ENCODE results near the gene AOC2. TPM values are rescaled to one million over a fixed set of nuclear protein-coding genes. Genes with fewer than 3 reads are reported as not detected.
A peak's percentile ranks its signal among the peaks of the same experiment; 100 is the strongest.

AOC2 gene
- total RNA-seq, 1 donor from 2014 or later, result 5.0 TPM

- Histone ChIP-seq H3K27ac (ENCODE audit: low read depth, low read length) (peak overlapping the region; percentile 65), H3K4me1 (ENCODE audit: insufficient read depth, low read length) (peaks cover 16% of the 10 kb centered on the region), H3K4me3 (ENCODE audit: insufficient read depth, low read depth, low read length) (peak overlapping the region; percentile 97), H4K20me1 (ENCODE audit: insufficient read depth, low read length) (no peaks in the 10 kb centered on the region), H3K79me2 (ENCODE audit: insufficient read depth, low read length) (peaks cover 14% of the 10 kb centered on the region), H3K9me3 (ENCODE audit: insufficient read depth, low read depth, low read length) (no peaks in the 10 kb centered on the region), H3K36me3 (ENCODE audit: insufficient read depth, low read length) (peaks cover 3% of the 10 kb centered on the region), H3K27me3 (ENCODE audit: insufficient read depth, low read length) (peaks cover 3% of the 10 kb centered on the region), H2AFZ (ENCODE audit: low read depth, low read length) (peak overlapping the region; percentile 95), H3K9ac (ENCODE audit: low read length) (peak overlapping the region; percentile 91), H3K4me2 (ENCODE audit: low read length) (peak overlapping the region; percentile 89)
- Mint-ChIP-seq H3K4me1 (ENCODE audit: low read depth, unreplicated experiment) (peaks cover 7% of the 10 kb centered on the region), H3K27me3 (ENCODE audit: low read depth, unreplicated experiment) (no peaks in the 10 kb centered on the region), H3K4me3 (ENCODE audit: unreplicated experiment) (peak overlapping the region; percentile 94), H3K9me3 (ENCODE audit: unreplicated experiment) (no peaks in the 10 kb centered on the region), H3K36me3 (ENCODE audit: low read depth, unreplicated experiment) (peaks cover 13% of the 10 kb centered on the region), H3K27ac (ENCODE audit: unreplicated experiment) (peak overlapping the region; percentile 84)
- no peak for FAIRE-seq
- TF ChIP-seq CTCF (IDR thresholded peaks at IDR 0.05; ENCODE audit: insufficient read depth, low read depth, low read length), result no peak
- no peak for DNase-seq (ENCODE audit: low read depth)
These were observed 46.4 kb upstream of the AOC2 start for GRCh38 chr17:42798011-42798382.

GRCh38 chr17:42798383-42799380 lies 45.7 kb upstream of the AOC2 start, which contains the start of the genes CNTD1 and COA3:
TSS of gene CNTD1 (plus strand) at chr17:42798861. CDS start at chr17:42799068, 207 bp downstream.
TSS of gene COA3 (minus strand) at chr17:42798704. CDS start at chr17:42798681, 23 bp downstream.
- peaks cover 3% of the 10 kb centered on the region for H3K27me3 ChIP-seq (ENCODE audit: insufficient read depth, low read length)
- Mint-ChIP-seq H3K27me3 (ENCODE audit: low read depth, unreplicated experiment) (no peaks in the 10 kb centered on the region), H3K36me3 (ENCODE audit: low read depth, unreplicated experiment) (peaks cover 13% of the 10 kb centered on the region), H3K4me1 (ENCODE audit: low read depth, unreplicated experiment) (peaks cover 10% of the 10 kb centered on the region), H3K9me3 (ENCODE audit: unreplicated experiment) (no peaks in the 10 kb centered on the region), H3K27ac (ENCODE audit: unreplicated experiment) (peak within 1 kb of the TSS; percentile 84), H3K4me3 (ENCODE audit: unreplicated experiment) (peak within 1 kb of the TSS; percentile 94)
- H3K36me3 ChIP-seq (ENCODE audit: insufficient read depth, low read length), result peaks cover 3% of the 10 kb centered on the region
- H3K9me3 ChIP-seq (ENCODE audit: insufficient read depth, low read depth, low read length), result no peaks in the 10 kb centered on the region
- peak within 1 kb of the TSS; percentile 65 for H3K27ac ChIP-seq (ENCODE audit: low read depth, low read length)
- peak within 1 kb of the TSS; percentile 89 for H3K4me2 ChIP-seq (ENCODE audit: low read length)
- peaks cover 14% of the 10 kb centered on the region for H3K79me2 ChIP-seq (ENCODE audit: insufficient read depth, low read length)
- FAIRE-seq, result no peak
- no peaks in the 10 kb centered on the region for H4K20me1 ChIP-seq (ENCODE audit: insufficient read depth, low read length)
- peak within 1 kb of the TSS; percentile 97 for H3K4me3 ChIP-seq (ENCODE audit: insufficient read depth, low read depth, low read length)
- H2AFZ ChIP-seq (ENCODE audit: low read depth, low read length), result peak within 1 kb of the TSS; percentile 95
- peak within 1 kb of the TSS; percentile 91 for H3K9ac ChIP-seq (ENCODE audit: low read length)
- peaks cover 23% of the 10 kb centered on the region for H3K4me1 ChIP-seq (ENCODE audit: insufficient read depth, low read length)
- peak; percentile 67 for DNase-seq (ENCODE audit: low read depth)
- TF ChIP-seq CTCF (IDR thresholded peaks at IDR 0.05; ENCODE audit: insufficient read depth, low read depth, low read length), result no peak
- no peak for TF ChIP-seq EZH2 (IDR thresholded peaks at IDR 0.05; ENCODE audit: insufficient read depth, low read length)
